HFF-Myc (cell line): ENCODE results near the gene MFRP.

Experiments used
- DNase-seq: peaks from one replicate; pipeline ENCODE4 v3.0.0-alpha.2; 2011; ENCODE audit warnings: low read depth; ENCODE audit errors: extremely low read depth
- H3K4me3 ChIP-seq: replicated peaks from 2 replicates; pipeline ENCODE4 v1.5.1; 2011; ENCODE audit warnings: low read depth, mild to moderate bottlenecking, control low read depth, low read length
- CTCF ChIP-seq: IDR thresholded peaks from 2 replicates; pipeline ENCODE4 v1.5.1; 2012; ENCODE audit warnings: mild to moderate bottlenecking, low read depth, low read length, control low read depth; ENCODE audit errors: missing control alignments

Gene MFRP

GRCh38 chr11:119336744-119337469, 9.6 kb downstream of the MFRP start:
- DNase-seq: no peak
- H3K4me3 ChIP-seq: peak overlapping the region; percentile 38
- no peak for TF ChIP-seq CTCF

GRCh38 chr11:119335655-119336543, 10.6 kb downstream of the MFRP start:
- peak overlapping the region; percentile 77 for H3K4me3 ChIP-seq
- TF ChIP-seq CTCF: no peak
- DNase-seq: no peak

- H3K4me3 ChIP-seq: peak overlapping the region; percentile 77
- no peak for DNase-seq
- no peak for TF ChIP-seq CTCF
Observed at GRCh38 chr11:119335091-119335654, 11.3 kb downstream of the MFRP start.

- DNase-seq: peak; percentile 97
- H3K4me3 ChIP-seq: peak within 1 kb of the TSS; percentile 77
- no peak for TF ChIP-seq CTCF
Observed at GRCh38 chr11:119334174-119334930, 12.2 kb downstream of the MFRP start, which contains the start of gene RNF26. TSS of gene RNF26 (plus strand) at chr11:119334527. CDS start at chr11:119335123, 596 bp downstream.

- DNase-seq: no peak
- no peak for TF ChIP-seq CTCF
Observed at GRCh38 chr11:119332111-119332765, 14.3 kb downstream of the MFRP start.

GRCh38 chr11:119330237-119330636, 16.3 kb downstream of the MFRP start:
- DNase-seq: no peak
- no peak overlapping the region for H3K4me3 ChIP-seq
- TF ChIP-seq CTCF: no peak

More at GRCh38 chr11:119332111-119332765, 14.3 kb downstream of the MFRP start:
- H3K4me3 ChIP-seq: no peak overlapping the region
